SK-N-SH (cell line): Measurements from ENCODE around the gene TGFB2. TPM values are rescaled to one million over a fixed set of nuclear protein-coding genes. Genes with fewer than 3 reads are reported as not detected.

Experiments
- CTCF ChIA-PET: fragments of 300-600, 350-600 bp; formaldehyde crosslinking; extraction: SDS; loops from one replicate; lab custom pipeline; 2021; lab: Yijun Ruan, JAX
- POLR2A ChIA-PET: fragments of 350-600 bp; sonication (Branson Sonifier 250); formaldehyde crosslinking; extraction: SDS; loops from one replicate; lab custom pipeline; 2020; ENCODE audit warnings: antibody characterized with exemption, inconsistent platforms; lab: Yijun Ruan, JAX
- DNase-seq: peaks from one replicate; pipeline ENCODE4 v3.0.0; 2012
- H2AFZ ChIP-seq: fragments of 200-600 bp; sonication (generic); 2 replicates; pipeline ENCODE4 v1.8.1; 2016; ENCODE audit warnings: antibody characterized with exemption, mild to moderate bottlenecking, low read depth
- H3F3A ChIP-seq: fragments of 200-600 bp; sonication (generic); replicated peaks from 2 replicates; pipeline ENCODE3; 2016; ENCODE audit warnings: antibody characterized with exemption, mild to moderate bottlenecking; ENCODE audit not compliant: insufficient read depth
- H3K27ac ChIP-seq, 2 experiments: fragments of 200-500 bp in 1 of 2; fragments of 200-600 bp in 1 of 2; sonication (Bioruptor generic) in 1 of 2; sonication (generic), shearing (Covaris generic) in 1 of 2; 2 replicates each; pipeline versions ENCODE4 v1.5.1 to v1.6.1; 2014 to 2016; ENCODE audit warnings: low read depth in 2 of 2, inconsistent platforms in 1 of 2, low read length in 1 of 2, mild to moderate bottlenecking in 1 of 2, mixed read lengths in 1 of 2
- H3K27me3 ChIP-seq: fragments of 200-600 bp; sonication (generic), shearing (Covaris generic); 2 replicates; pipeline ENCODE4 v1.6.1; 2016; ENCODE audit warnings: mixed run types; ENCODE audit not compliant: insufficient read depth
- H3K36me3 ChIP-seq, 2 experiments: fragments of 200-500 bp in 1 of 2; fragments of 200-600 bp in 1 of 2; sonication (Bioruptor generic) in 1 of 2; sonication (generic) in 1 of 2; replicated peaks in 1 of 2; 2 replicates each; pipeline versions ENCODE3 to v1.5.1; 2014 to 2016; ENCODE audit warnings: low read length in 1 of 2, mild to moderate bottlenecking in 1 of 2; ENCODE audit not compliant: insufficient read depth in 2 of 2, control insufficient read depth in 1 of 2
- H3K4me1 ChIP-seq, 2 experiments: fragments of 200-500 bp in 1 of 2; fragments of 200-600 bp in 1 of 2; sonication (Bioruptor generic) in 1 of 2; sonication (generic), shearing (Covaris generic) in 1 of 2; 2 replicates each; pipeline versions ENCODE4 v1.5.1 to v1.6.1; 2014 to 2016; ENCODE audit warnings: low read depth in 1 of 2, low read length in 1 of 2, mixed run types in 1 of 2; ENCODE audit not compliant: insufficient read depth in 2 of 2, control insufficient read depth in 1 of 2
- H3K4me2 ChIP-seq: fragments of 200-600 bp; sonication (generic), shearing (Covaris generic); 2 replicates; pipeline ENCODE4 v1.6.1; 2017; ENCODE audit warnings: mixed run types
- H3K4me3 ChIP-seq, 2 experiments: fragments of 200-500 bp in 1 of 2; fragments of 200-600 bp in 1 of 2; sonication (Bioruptor generic) in 1 of 2; sonication (generic), shearing (Covaris generic) in 1 of 2; 2 replicates each; pipeline versions ENCODE4 v1.5.1 to v1.8.1; 2014 to 2016; ENCODE audit warnings: low read depth in 2 of 2, inconsistent platforms in 1 of 2, low read length in 1 of 2, mild to moderate bottlenecking in 1 of 2, mixed read lengths in 1 of 2, moderate library complexity in 1 of 2
- H3K79me2 ChIP-seq: fragments of 200-600 bp; sonication (generic); 2 replicates; pipeline ENCODE4 v1.8.1; 2017; ENCODE audit warnings: mild to moderate bottlenecking; ENCODE audit not compliant: insufficient read depth
- H3K9ac ChIP-seq: fragments of 200-600 bp; sonication (generic); 2 replicates; pipeline ENCODE4 v1.6.1; 2017; ENCODE audit warnings: mixed run types
- H3K9me2 ChIP-seq: fragments of 200-600 bp; sonication (generic); 2 replicates; pipeline ENCODE4 v1.6.1; 2017; ENCODE audit warnings: mixed run types
- H3K9me3 ChIP-seq: fragments of 200-600 bp; sonication (generic); 2 replicates; pipeline ENCODE4 v1.6.1; 2017; ENCODE audit warnings: mixed run types, mild to moderate bottlenecking, moderate library complexity
- H4K20me1 ChIP-seq: fragments of 200-600 bp; sonication (generic); 2 replicates; pipeline ENCODE4 v1.6.1; 2017; ENCODE audit warnings: mild to moderate bottlenecking, mixed run types; ENCODE audit not compliant: insufficient read depth
- ELF1 ChIP-seq: IDR thresholded peaks from 2 replicates; pipeline ENCODE4 v1.4.0; 2012
- EP300 ChIP-seq, 2 experiments: IDR thresholded peaks; 2 replicates each; pipeline versions ENCODE4 v1.4.0 to v1.6.1; 2012; ENCODE audit warnings: borderline replicate concordance in 1 of 2, low read depth in 1 of 2, low read length in 1 of 2
- EZH2phosphoT487 ChIP-seq: fragments of 200-600 bp; sonication (generic); IDR thresholded peaks from 2 replicates; pipeline ENCODE4 v1.6.1; 2017; ENCODE audit warnings: low read depth, mixed run types, mild to moderate bottlenecking, antibody characterized with exemption, moderate library complexity, borderline replicate concordance
- FOSL2 ChIP-seq: IDR thresholded peaks from 2 replicates; pipeline ENCODE4 v1.4.0; 2012; ENCODE audit warnings: low read depth, mild to moderate bottlenecking, moderate library complexity, borderline replicate concordance
- FOXM1 ChIP-seq: IDR thresholded peaks from 2 replicates; pipeline ENCODE4 v1.4.0; 2012; ENCODE audit warnings: low read depth, mild to moderate bottlenecking
- GABPA ChIP-seq: IDR thresholded peaks from 2 replicates; pipeline ENCODE4 v1.4.0; 2012; ENCODE audit warnings: low read depth, mild to moderate bottlenecking
- GATA2 ChIP-seq: sonication (generic); formaldehyde crosslinking; IDR thresholded peaks from 2 replicates; pipeline ENCODE4 v1.5.0; 2020; ENCODE audit warnings: mild to moderate bottlenecking, missing genetic modification reagents
- JUND ChIP-seq: IDR thresholded peaks from 2 replicates; pipeline ENCODE4 v1.4.0; 2012
- MXI1 ChIP-seq: IDR thresholded peaks from 2 replicates; pipeline ENCODE4 v1.6.1; 2012; ENCODE audit warnings: mild to moderate bottlenecking, low read depth, low read length, improper control_type of control experiment
- NFIC ChIP-seq: IDR thresholded peaks from 2 replicates; pipeline ENCODE4 v1.4.0; 2012; ENCODE audit warnings: borderline replicate concordance
- NRF1 ChIP-seq: IDR thresholded peaks from 2 replicates; pipeline ENCODE4 v1.6.1; 2012; ENCODE audit warnings: low read depth, mild to moderate bottlenecking, low read length
- RAD21 ChIP-seq: IDR thresholded peaks from 2 replicates; pipeline ENCODE4 v1.6.1; 2012; ENCODE audit warnings: mild to moderate bottlenecking, low read length
- RFX5 ChIP-seq: IDR thresholded peaks from 2 replicates; pipeline ENCODE4 v1.6.1; 2012; ENCODE audit warnings: mild to moderate bottlenecking, improper control_type of control experiment, low read length
- RXRA ChIP-seq: IDR thresholded peaks from 2 replicates; pipeline ENCODE4 v1.4.0; 2012; ENCODE audit warnings: low read depth, mild to moderate bottlenecking, borderline replicate concordance
- SIN3A ChIP-seq: IDR thresholded peaks from 2 replicates; pipeline ENCODE4 v1.6.1; 2012; ENCODE audit warnings: low read depth, mild to moderate bottlenecking, low read length, moderate library complexity, borderline replicate concordance
- TCF12 ChIP-seq: IDR thresholded peaks from 2 replicates; pipeline ENCODE4 v1.4.0; 2012
- TEAD4 ChIP-seq: IDR thresholded peaks from 2 replicates; pipeline ENCODE4 v1.4.0; 2012; ENCODE audit warnings: mild to moderate bottlenecking, borderline replicate concordance; ENCODE audit not compliant: insufficient read depth
- WGBS: methylation state at CpG from one replicate; pipeline ENCODE4 v1.1.6; 2017; ENCODE audit warnings: low lambda C conversion rate; 5-methylcytosine and 5-hydroxymethylcytosine counted together
- polyA plus RNA-seq, 3 experiments: library from polyadenylated mRNA; depleted of rRNA; stranded (reverse); fragments of >200 nt; gene quantifications; 2 replicates each; pipeline ENCODE4 v1.2.3, GENCODE V29; 2012
- TF ChIP-seq, protein P1 (sequence below): IDR thresholded peaks from 2 replicates; pipeline ENCODE4 v1.4.0; 2012; ENCODE audit warnings: low read depth, borderline replicate concordance
- TF ChIP-seq, protein P2 (sequence below): IDR thresholded peaks from 2 replicates; pipeline ENCODE4; 2012
- TF ChIP-seq, protein P3 (sequence below): fragments of 150-350 bp; IDR thresholded peaks from 2 replicates; pipeline ENCODE4 v1.6.1; 2016; ENCODE audit warnings: mild to moderate bottlenecking, low read depth, low read length

Gene TGFB2
- polyA plus RNA-seq, 1 of the 3 experiments (the other 2 are of a cell fraction), result 2.4 TPM

DNA sequence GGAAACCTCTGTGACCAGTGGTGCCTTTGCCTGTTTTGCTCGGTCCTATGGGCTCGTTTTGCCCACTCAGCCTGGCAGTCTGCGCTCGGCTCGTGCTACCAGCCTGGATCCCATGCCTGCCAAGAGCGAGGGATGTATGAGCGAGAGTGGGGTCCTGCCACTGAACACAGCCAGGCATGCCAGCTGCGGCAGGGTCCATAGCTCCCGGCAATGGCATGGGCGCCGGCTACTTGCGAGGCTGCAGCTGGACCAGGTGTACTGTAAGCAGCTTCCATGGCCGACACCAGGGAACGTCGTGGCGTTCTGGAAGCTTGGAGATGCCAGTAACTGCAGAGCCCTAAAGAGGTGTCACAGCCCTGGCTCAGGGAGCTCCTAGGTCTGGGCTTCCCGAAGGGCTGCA, 22.4 kb upstream of the TGFB2 start (continued):
- TF ChIP-seq GATA2, result no peak
- no peak for TF ChIP-seq EZH2phosphoT487
- TF ChIP-seq TEAD4, result no peak
- TF ChIP-seq, protein P1, sequence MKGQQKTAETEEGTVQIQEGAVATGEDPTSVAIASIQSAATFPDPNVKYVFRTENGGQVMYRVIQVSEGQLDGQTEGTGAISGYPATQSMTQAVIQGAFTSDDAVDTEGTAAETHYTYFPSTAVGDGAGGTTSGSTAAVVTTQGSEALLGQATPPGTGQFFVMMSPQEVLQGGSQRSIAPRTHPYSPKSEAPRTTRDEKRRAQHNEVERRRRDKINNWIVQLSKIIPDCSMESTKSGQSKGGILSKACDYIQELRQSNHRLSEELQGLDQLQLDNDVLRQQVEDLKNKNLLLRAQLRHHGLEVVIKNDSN, result no peak
- TF ChIP-seq FOXM1, result no peak
- TF ChIP-seq, all 33 proteins: peak for 0

DNA sequence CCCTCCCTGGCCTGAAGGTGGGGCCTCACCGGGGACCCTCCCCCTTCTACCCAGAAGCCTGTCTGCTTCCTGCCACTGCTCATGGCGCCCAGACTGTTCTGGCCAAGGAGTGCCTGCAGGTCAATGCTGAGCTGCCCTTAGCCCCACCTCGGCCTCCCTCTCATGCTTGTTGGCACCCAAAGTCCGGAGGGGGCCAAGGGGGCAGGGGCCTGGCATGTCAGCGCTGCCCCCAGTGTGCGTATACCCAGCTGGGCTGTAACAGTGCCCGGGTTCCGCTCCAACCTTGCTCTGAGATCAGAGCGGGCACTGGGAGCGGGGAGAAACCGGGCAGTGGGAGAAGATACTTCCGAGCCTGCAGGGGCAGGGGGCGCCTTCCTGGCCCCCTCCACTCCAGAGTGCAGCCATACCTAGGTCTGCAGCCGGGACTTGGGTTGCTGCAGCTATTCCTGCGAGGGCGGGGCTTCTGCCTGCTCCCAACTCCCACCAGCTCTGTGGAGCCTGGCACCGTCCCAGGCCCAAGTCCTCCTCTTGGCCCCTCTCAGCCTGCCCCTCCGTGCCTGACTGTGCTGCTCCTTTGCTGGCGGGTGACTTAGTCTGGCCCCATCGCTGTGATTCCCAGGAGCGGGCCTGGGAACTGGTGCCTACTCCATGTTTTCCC, 21.4 kb upstream of the TGFB2 start:
- no peaks in the 10 kb centered on the region for H3K27me3 ChIP-seq
- no peak overlapping the region for H3K27ac ChIP-seq
- H3K79me2 ChIP-seq, result no peaks in the 10 kb centered on the region
- no peak overlapping the region for H3K4me2 ChIP-seq
- no peaks in the 10 kb centered on the region for H3K9me2 ChIP-seq
- CTCF ChIA-PET, result no interaction called here
- H2AFZ ChIP-seq, result no peak overlapping the region
- no peak for TF ChIP-seq EP300 (IDR thresholded peaks at IDR 0.05; ENCODE audit: borderline replicate concordance in 1 of 2, low read depth in 1 of 2, low read length in 1 of 2)
- no peak for TF ChIP-seq GABPA
- no peak for TF ChIP-seq TCF12
- TF ChIP-seq, protein P2, sequence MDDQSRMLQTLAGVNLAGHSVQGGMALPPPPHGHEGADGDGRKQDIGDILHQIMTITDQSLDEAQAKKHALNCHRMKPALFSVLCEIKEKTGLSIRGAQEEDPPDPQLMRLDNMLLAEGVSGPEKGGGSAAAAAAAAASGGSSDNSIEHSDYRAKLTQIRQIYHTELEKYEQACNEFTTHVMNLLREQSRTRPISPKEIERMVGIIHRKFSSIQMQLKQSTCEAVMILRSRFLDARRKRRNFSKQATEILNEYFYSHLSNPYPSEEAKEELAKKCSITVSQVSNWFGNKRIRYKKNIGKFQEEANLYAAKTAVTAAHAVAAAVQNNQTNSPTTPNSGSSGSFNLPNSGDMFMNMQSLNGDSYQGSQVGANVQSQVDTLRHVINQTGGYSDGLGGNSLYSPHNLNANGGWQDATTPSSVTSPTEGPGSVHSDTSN, result no peak
- no peak for TF ChIP-seq RAD21
- TF ChIP-seq RXRA, result no peak
- TF ChIP-seq FOSL2, result no peak
- TF ChIP-seq, protein P3, sequence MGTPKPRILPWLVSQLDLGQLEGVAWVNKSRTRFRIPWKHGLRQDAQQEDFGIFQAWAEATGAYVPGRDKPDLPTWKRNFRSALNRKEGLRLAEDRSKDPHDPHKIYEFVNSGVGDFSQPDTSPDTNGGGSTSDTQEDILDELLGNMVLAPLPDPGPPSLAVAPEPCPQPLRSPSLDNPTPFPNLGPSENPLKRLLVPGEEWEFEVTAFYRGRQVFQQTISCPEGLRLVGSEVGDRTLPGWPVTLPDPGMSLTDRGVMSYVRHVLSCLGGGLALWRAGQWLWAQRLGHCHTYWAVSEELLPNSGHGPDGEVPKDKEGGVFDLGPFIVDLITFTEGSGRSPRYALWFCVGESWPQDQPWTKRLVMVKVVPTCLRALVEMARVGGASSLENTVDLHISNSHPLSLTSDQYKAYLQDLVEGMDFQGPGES, result no peak
- TF ChIP-seq NRF1, result no peak
- no peak for TF ChIP-seq NFIC
- no peak for TF ChIP-seq MXI1
- TF ChIP-seq FOXM1, result no peak
- no peak for TF ChIP-seq JUND
- no peak for TF ChIP-seq ELF1
- TF ChIP-seq SIN3A, result no peak
- no peak for TF ChIP-seq RFX5
- no peaks in the 10 kb centered on the region for H3F3A ChIP-seq
- DNase-seq, result no peak
- no peaks in the 10 kb centered on the region; a peak in 1 of 4 replicates for H3K4me1 ChIP-seq
- 96% methylated on average over 13 of the region's 21 CpGs for WGBS
- no peaks in the 10 kb centered on the region for H4K20me1 ChIP-seq
- H3K36me3 ChIP-seq, result peaks cover 8 to 29% of the 10 kb centered on the region in 2 experiments
- H3K9ac ChIP-seq, result no peak overlapping the region
- no peaks in the 10 kb centered on the region for H3K9me3 ChIP-seq
- no peak overlapping the region for H3K4me3 ChIP-seq
- POLR2A ChIA-PET, result no interaction called here
